Heart left ventricle (tissue), 13 donors: ENCODE data around the gene NUP188.

ENCODE experiments used
- POLR2A ChIP-seq, 2 donors: fragments of 450-650 bp; IDR thresholded peaks; one replicate each; pipeline ENCODE4 v1.6.1; 2017; ENCODE audit warnings: antibody characterized with exemption in 2 of 2, mild to moderate bottlenecking in 2 of 2, moderate library complexity in 2 of 2
- TF ChIP-seq, protein P1 (sequence below), 12 donors: fragments of 200-600 bp; sonication (generic) in 4 of 12; IDR thresholded peaks; one replicate each; pipeline versions ENCODE4 v1.5.0 to v1.8.0; 2018 to 2022; ENCODE audit warnings: antibody characterized with exemption in 12 of 12, mild to moderate bottlenecking in 5 of 12
- donor health status: ischemic (EF 13 %, LVEDD 7.1; RV severe dilation, severe dysfunction).
- donor health status: DM: no; HTN: yes; CAD: no.
- donor health status: DM: no; HTN: no; CAD: no.
- donor health status: ischemic (EF 25% LVEDD 6.9; RV normal size, moderate dysfunction).
- donor health status: ischemic (EF 25% LVEDD 5.7; RV mildly dilated, moderate dysfunction).
- donor health status: ischemic (EF 35%, LVEDD 5.7; RV mildly dilated, moderate dysfunction).
- donor health status: nonischemic (EF 11% LVEDD 7.7; RV severe dilation, severe dysfunction).
- donor health status: DM: yes; HTN: yes; CAD: no.
- donor health status: PGD.
- donor health status: ischemic (EF 29% LVEDD 5.4; RV normal size, mild dysfunction).
- donor health status: nonischemic (EF 23%, LVEDD 6.1; RV moderate dilation, normal function).

DNA sequence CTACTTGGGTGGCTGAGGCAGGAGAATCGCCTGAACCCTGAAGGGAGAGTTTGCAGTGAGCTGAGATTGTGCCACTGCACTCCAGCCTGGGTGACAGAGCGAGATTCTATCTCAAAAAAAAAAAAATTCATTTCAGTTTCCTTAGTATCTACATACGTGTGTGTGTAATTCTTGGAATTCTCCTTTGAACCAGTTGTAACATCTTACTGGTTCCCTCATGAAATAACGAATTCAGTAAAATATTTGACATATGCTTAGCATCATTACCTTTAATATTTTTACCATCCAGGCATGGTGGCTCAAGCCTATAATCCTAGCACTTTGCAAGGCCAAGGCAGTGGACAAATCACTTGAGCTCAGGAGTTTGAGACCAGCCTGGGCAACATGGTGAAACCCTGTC lies 17.9 kb upstream of the NUP188 start:
- TF ChIP-seq, protein P1, sequence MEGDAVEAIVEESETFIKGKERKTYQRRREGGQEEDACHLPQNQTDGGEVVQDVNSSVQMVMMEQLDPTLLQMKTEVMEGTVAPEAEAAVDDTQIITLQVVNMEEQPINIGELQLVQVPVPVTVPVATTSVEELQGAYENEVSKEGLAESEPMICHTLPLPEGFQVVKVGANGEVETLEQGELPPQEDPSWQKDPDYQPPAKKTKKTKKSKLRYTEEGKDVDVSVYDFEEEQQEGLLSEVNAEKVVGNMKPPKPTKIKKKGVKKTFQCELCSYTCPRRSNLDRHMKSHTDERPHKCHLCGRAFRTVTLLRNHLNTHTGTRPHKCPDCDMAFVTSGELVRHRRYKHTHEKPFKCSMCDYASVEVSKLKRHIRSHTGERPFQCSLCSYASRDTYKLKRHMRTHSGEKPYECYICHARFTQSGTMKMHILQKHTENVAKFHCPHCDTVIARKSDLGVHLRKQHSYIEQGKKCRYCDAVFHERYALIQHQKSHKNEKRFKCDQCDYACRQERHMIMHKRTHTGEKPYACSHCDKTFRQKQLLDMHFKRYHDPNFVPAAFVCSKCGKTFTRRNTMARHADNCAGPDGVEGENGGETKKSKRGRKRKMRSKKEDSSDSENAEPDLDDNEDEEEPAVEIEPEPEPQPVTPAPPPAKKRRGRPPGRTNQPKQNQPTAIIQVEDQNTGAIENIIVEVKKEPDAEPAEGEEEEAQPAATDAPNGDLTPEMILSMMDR (IDR thresholded peaks at IDR 0.05) = no peak
- TF ChIP-seq POLR2A (IDR thresholded peaks at IDR 0.05) = no peak
